ENCODE results near the gene KIAA1217. TPM values are rescaled to one million over a fixed set of nuclear protein-coding genes. Genes with fewer than 3 reads are reported as not detected.

KIAA1217 gene
- total RNA-seq, 1 experiment from 2014 or later: 18.6 TPM

GRCh38 chr10:24315211-24315610, 106.3 kb downstream of the KIAA1217 start:
- H2BK15ac ChIP-seq (ENCODE audit: low read depth, low read length): no peak overlapping the region
- no peak for TF ChIP-seq CTCF (conservative IDR thresholded peaks at IDR 0.05)
- H4K8ac ChIP-seq (replicated peaks; ENCODE audit: insufficient read length, low read depth, low read length): no peak overlapping the region
- Mint-ChIP-seq H3K4me1 (peaks cover 11 to 16% of the 10 kb centered on the region in 2 experiments), H3K4me3 (no peak overlapping the region), H3K27me3 (ENCODE audit: low read depth) (no peaks in the 10 kb centered on the region; the same call in 1 of the 2 replicates), H3K27ac (no peak overlapping the region), H3K36me3 (ENCODE audit: insufficient read depth in 1 of 3, low read depth in 3 of 3) (peaks cover 0 to 5% (median 1%) of the 10 kb centered on the region in 3 experiments; a peak in 5 of 7 replicates), H3K9me3 (no peaks in the 10 kb centered on the region; a peak in 1 of 5 replicates)
- H3K9ac ChIP-seq (ENCODE audit: extremely low read depth, insufficient read length, low read length): no peak overlapping the region
- H3K18ac ChIP-seq (ENCODE audit: insufficient read length, low read depth, low read length): no peak overlapping the region
- H2BK5ac ChIP-seq (ENCODE audit: insufficient read length, low read length): no peak overlapping the region
- H3K79me1 ChIP-seq (ENCODE audit: insufficient read depth, low read depth, low read length, poor library complexity, severe bottlenecking): no peaks in the 10 kb centered on the region
- H2BK20ac ChIP-seq (ENCODE audit: low read depth, low read length, poor library complexity, severe bottlenecking): no peak overlapping the region
- H4K91ac ChIP-seq (ENCODE audit: insufficient read length, low read depth, low read length): no peak overlapping the region
- no peaks in the 10 kb centered on the region for H3K27me3 ChIP-seq (ENCODE audit: insufficient read depth, low read length)
- H4K20me1 ChIP-seq (ENCODE audit: control insufficient read depth, insufficient read depth, insufficient read length): no peaks in the 10 kb centered on the region
- no CpG with 5 or more reads among the region's 7 CpGs for WGBS (ENCODE audit: extremely low coverage, insufficient read length, low lambda C conversion rate)
- H3K4ac ChIP-seq (ENCODE audit: low read depth, low read length): no peak overlapping the region
- H3K56ac ChIP-seq (ENCODE audit: insufficient read length, low read depth, low read length): no peak overlapping the region
- no peak overlapping the region for H2BK12ac ChIP-seq (ENCODE audit: insufficient read length, low read depth, low read length)
- no peak overlapping the region for H2AK5ac ChIP-seq (ENCODE audit: insufficient read length, low read length)
- no peaks in the 10 kb centered on the region for H3K4me1 ChIP-seq (ENCODE audit: insufficient read depth, low read length)
- no peak overlapping the region for H2BK120ac ChIP-seq (ENCODE audit: low read depth, low read length, poor library complexity, severe bottlenecking)
- no peaks in the 10 kb centered on the region for H3K9me3 ChIP-seq (ENCODE audit: control insufficient read depth, low read depth, low read length)
- no peak overlapping the region for H3T11ph ChIP-seq (ENCODE audit: low read length)
- H3K27ac ChIP-seq (ENCODE audit: insufficient read length, low read depth, low read length): no peak overlapping the region
- no peaks in the 10 kb centered on the region for H3K79me2 ChIP-seq (ENCODE audit: insufficient read depth, low read length)
- H3K4me2 ChIP-seq (ENCODE audit: insufficient read depth, insufficient read length, low read length): no peak overlapping the region
- no peak for DNase-seq
- no peak overlapping the region for H3K23ac ChIP-seq (ENCODE audit: insufficient read length, low read depth, low read length)
- H2AFZ ChIP-seq (ENCODE audit: low read length): no peak overlapping the region
- H3K14ac ChIP-seq (ENCODE audit: insufficient read depth, low read length): no peak overlapping the region
- H4K5ac ChIP-seq (ENCODE audit: insufficient read length, low read depth, low read length): no peak overlapping the region
- H3K23me2 ChIP-seq (ENCODE audit: insufficient read length, low read depth, low read length, poor library complexity, severe bottlenecking): no peaks in the 10 kb centered on the region

All from H9 (cell line).